PC-3 (cell line): ENCODE results near the gene UNC5B. TPM values are rescaled to one million over a fixed set of nuclear protein-coding genes. Genes with fewer than 3 reads are reported as not detected.

Source experiments
- total RNA-seq: library from RNA; depleted of rRNA; stranded (reverse); fragments of >200 nt; gene quantifications from 2 replicates; pipeline ENCODE4 v1.2.3, GENCODE V29; 2014; rRNA removed

Gene UNC5B
- total RNA-seq, 1 experiment from 2014 or later, result 0.26 TPM

Other genes with a start within 250 kb of the UNC5B start
- gene SLC29A3, start 106.7 kb downstream of the UNC5B start, total RNA-seq, result 3.9 and 4.4 TPM in 2 replicates
- not detected in 2 replicates for gene CDH23, start 184.3 kb downstream of the UNC5B start, total RNA-seq